Aorta (tissue), 5 donors: ENCODE data around the gene MBOAT7. TPM values are rescaled to one million over a fixed set of nuclear protein-coding genes. Genes with fewer than 3 reads are reported as not detected.
A peak's percentile ranks its signal among the peaks of the same experiment; 100 is the strongest.

Source experiments
- ATAC-seq: fragments of 200-7000 bp; cut with Tn5 transposase; one replicate; pipeline ENCODE4 v1.9.1; 2022; ENCODE audit warnings: moderate library complexity; ENCODE audit not compliant: low FRiP score
- DNase-seq, 2 donors: peaks; one replicate each; pipeline ENCODE4 v3.0.0-alpha.2; 2020
- H3K27ac ChIP-seq, 2 donors: one replicate each; pipeline ENCODE4 v1.5.1; 2013; ENCODE audit warnings: low read length in 2 of 2, mild to moderate bottlenecking in 2 of 2, moderate library complexity in 2 of 2, control low read depth in 1 of 2, inconsistent platforms in 1 of 2, low read depth in 1 of 2
- H3K27me3 ChIP-seq, 2 donors: one replicate each; pipeline ENCODE4 v1.6.1; 2013; ENCODE audit warnings: control low read depth in 1 of 2, low read length in 1 of 2, mild to moderate bottlenecking in 1 of 2, moderate library complexity in 1 of 2; ENCODE audit not compliant: insufficient read depth in 2 of 2, control insufficient read depth in 1 of 2
- H3K36me3 ChIP-seq, 2 donors: one replicate each; pipeline ENCODE4 v1.6.1; 2013; ENCODE audit warnings: control low read depth in 1 of 2, low read length in 1 of 2, mild to moderate bottlenecking in 1 of 2; ENCODE audit not compliant: insufficient read depth in 2 of 2, control insufficient read depth in 1 of 2
- H3K4me1 ChIP-seq, 2 donors: one replicate each; pipeline ENCODE4 v1.6.1; 2013; ENCODE audit warnings: low read length in 2 of 2, control low read depth in 1 of 2, mild to moderate bottlenecking in 1 of 2, moderate library complexity in 1 of 2; ENCODE audit not compliant: insufficient read depth in 2 of 2, control insufficient read depth in 1 of 2
- H3K4me3 ChIP-seq, 2 donors: one replicate each; pipeline ENCODE4 v1.5.1; 2013; ENCODE audit warnings: low read length in 2 of 2, control low read depth in 1 of 2, mild to moderate bottlenecking in 1 of 2
- H3K9me3 ChIP-seq: one replicate; pipeline ENCODE4 v1.6.1; 2013; ENCODE audit warnings: mild to moderate bottlenecking, low read length; ENCODE audit not compliant: control insufficient read depth
- WGBS, 2 donors: extraction: QIAGEN DNeasy Blood & Tissue Kit; methylation state at CpG; one replicate each; pipeline ENCODE4 v1.1.7; 2013; 5-methylcytosine and 5-hydroxymethylcytosine counted together
- intact Hi-C, 2 donors: fragments of 100-400 bp; cut with DNase I; formaldehyde crosslinking; loops; one replicate each; pipeline versions ENCODE4 v1.14.2 to v1.15.0; 2022
- polyA plus RNA-seq, 2 donors: library from polyadenylated mRNA; stranded (reverse); fragments of 200-250 nt; gene quantifications; one replicate each; pipeline ENCODE4 v1.2.3, GENCODE V29; 2013
- total RNA-seq, 2 donors: library from RNA; stranded (reverse); fragmentation: NEBNext Ultra II Directional; extraction: Animal tissue kit (Norgen Biotek cat#: 25700); gene quantifications; one replicate each; pipeline ENCODE4 v1.2.1, GENCODE V29; 2021
- donor health status: healthy with polysubstance abuse.
- donor health status: Bipolar disorder and iron deficiency.
- donor health status: DM: no; HTN: no; CAD: no.
- donor health status: DM: no; HTN: no; CAD: no.
- donor health status: DM: yes; HTN: yes; CAD: no.

MBOAT7 gene
- total and polyA plus RNA-seq, 4 donors: 11.9 to 40.7 (median 26.7) TPM

DNA sequence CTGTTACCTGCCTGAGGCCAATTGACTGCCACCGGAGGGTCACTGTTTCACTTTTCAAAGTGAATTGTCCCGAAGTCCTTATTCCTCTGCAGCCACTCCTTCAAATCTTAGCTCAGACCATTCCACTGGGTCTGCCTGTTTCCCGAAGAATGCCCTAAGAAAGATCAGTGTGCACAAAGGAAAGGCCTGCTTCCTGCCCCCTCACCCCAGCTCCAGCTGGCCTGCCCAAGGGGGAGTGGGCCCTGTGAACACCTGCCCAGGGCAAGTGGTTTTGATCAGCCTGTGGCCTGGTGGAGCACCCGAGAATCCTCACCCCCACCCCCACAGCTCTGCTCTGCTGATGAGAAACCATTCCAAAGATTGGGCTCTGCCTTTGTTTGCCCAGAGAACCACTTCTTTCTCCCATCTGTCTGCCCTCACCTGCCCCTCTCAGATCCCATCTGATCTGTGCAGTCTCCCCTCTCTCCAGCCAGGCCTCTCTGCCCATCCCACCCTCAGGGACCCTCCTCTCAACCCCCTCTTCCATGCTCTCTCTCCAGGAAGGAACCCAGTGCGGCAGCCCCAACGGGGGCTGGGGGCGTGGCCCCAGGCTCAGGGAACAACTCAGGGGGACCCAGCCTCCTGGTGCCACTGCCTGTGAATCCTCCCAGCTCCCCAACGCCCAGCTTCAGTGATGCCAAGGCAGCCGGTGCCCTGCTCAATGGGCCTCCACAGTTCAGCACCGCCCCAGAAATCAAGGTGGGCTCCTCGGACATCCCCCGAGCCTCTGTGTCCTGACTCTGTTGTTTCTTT lies 40.2 kb downstream of the MBOAT7 start:
- Histone ChIP-seq H3K27me3 (no peaks in the 10 kb centered on the region), H3K36me3 (peaks cover 0 to 18% of the 10 kb centered on the region in 2 donors), H3K27ac (no peak overlapping the region), H3K4me3 (no peak overlapping the region), H3K4me1 (no peaks in the 10 kb centered on the region), H3K9me3 (no peaks in the 10 kb centered on the region)
- intact Hi-C loops: no loop called here
- WGBS, 2 donors: 84 to 85% methylated on average over 12 of the region's 12 CpGs
- no peak for DNase-seq
- no peak for ATAC-seq

DNA sequence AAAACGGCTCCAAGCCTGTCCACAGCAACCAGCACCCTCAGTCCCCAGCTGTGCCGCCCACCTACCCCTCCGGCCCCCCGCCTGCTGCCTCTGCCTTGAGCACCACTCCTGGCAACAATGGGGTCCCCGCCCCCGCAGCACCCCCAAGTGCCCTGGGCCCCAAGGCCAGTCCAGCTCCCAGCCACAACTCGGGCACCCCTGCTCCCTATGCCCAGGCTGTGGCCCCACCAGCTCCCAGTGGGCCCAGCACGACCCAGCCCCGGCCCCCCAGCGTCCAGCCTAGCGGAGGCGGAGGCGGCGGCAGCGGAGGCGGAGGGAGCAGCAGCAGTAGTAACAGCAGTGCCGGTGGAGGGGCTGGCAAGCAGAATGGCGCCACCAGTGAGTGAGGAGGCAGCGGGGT lies 41.2 kb downstream of the MBOAT7 start:
- H3K27ac ChIP-seq: no peak overlapping the region
- intact Hi-C loops: no loop called here
- no peaks in the 10 kb centered on the region for H3K4me1 ChIP-seq
- WGBS, 2 donors: 83 to 85% methylated on average over 18 to 19 of the region's 19 CpGs
- H3K36me3 ChIP-seq: peaks cover 0 to 23% of the 10 kb centered on the region in 2 donors
- DNase-seq (no peak), ATAC-seq (no peak)
- no peak overlapping the region for H3K4me3 ChIP-seq
- H3K27me3 ChIP-seq: no peaks in the 10 kb centered on the region
- no peaks in the 10 kb centered on the region for H3K9me3 ChIP-seq

DNA sequence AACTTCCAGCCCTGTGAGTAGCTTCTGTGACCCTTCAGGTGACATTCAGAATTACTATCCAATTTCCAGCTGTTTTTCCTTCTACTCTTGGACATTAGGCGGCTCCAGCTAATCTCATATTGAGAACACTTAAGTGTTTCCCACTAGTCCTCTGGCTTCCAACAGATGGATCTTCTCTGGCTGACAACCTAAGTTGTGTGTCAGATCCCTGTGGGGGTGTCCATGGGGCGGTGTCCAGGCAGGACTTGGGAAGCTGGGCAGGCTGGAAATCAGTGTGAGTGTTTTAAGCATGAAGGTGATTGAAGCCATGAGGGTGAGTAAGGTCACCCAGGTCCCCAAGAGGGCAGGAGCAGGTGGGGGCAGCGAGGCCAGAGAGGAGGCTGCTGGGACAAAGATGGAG lies 41.7 kb downstream of the MBOAT7 start:
- WGBS, 2 donors: 80 to 90% methylated on average over 3 of the region's 3 CpGs
- H3K4me3 ChIP-seq: no peak overlapping the region
- no peak overlapping the region for H3K27ac ChIP-seq
- no peaks in the 10 kb centered on the region for H3K27me3 ChIP-seq
- no peaks in the 10 kb centered on the region for H3K4me1 ChIP-seq
- no peak for ATAC-seq
- H3K9me3 ChIP-seq: no peaks in the 10 kb centered on the region
- H3K36me3 ChIP-seq: peaks cover 0 to 25% of the 10 kb centered on the region in 2 donors
- DNase-seq: no peak
- intact Hi-C loops: no loop called here

DNA sequence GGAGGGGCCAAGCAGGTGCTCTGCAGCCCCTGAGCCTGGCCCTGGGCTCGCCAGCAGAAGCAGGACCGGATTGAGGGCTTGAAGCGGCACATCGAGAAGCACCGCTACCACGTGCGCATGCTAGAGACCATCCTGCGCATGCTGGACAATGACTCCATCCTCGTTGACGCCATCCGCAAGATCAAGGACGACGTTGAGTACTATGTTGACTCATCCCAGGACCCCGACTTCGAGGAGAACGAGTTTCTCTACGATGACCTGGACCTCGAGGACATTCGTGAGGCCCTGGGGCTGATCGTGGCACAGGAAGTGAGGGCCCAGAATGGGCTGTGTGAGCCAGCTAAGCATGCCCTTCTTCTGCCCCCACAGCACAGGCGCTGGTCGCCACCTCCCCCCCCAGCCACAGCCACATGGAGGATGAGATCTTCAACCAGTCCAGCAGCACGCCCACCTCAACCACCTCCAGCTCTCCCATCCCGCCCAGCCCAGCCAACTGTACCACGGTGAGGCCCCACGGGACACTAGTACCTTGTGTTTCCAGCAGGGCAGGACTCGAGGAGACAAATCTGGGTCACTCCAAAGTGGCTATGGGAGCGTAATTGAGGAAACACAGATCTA lies 43.7 kb downstream of the MBOAT7 start:
- Histone ChIP-seq H3K27me3 (no peaks in the 10 kb centered on the region), H3K9me3 (no peaks in the 10 kb centered on the region), H3K4me1 (no peaks in the 10 kb centered on the region), H3K27ac (no peak overlapping the region), H3K4me3 (no peak overlapping the region), H3K36me3 (peaks cover 0 to 20% of the 10 kb centered on the region in 2 donors)
- intact Hi-C loops: no loop called here
- WGBS, 2 donors: 89 to 92% methylated on average over 28 of the region's 28 CpGs
- ATAC-seq: no peak
- no peak for DNase-seq

- Histone ChIP-seq H3K27ac (no peak overlapping the region), H3K36me3 (peaks cover 0 to 18% of the 10 kb centered on the region in 2 donors), H3K4me1 (no peaks in the 10 kb centered on the region), H3K9me3 (no peaks in the 10 kb centered on the region), H3K27me3 (no peaks in the 10 kb centered on the region), H3K4me3 (no peak overlapping the region)
- no peak for DNase-seq
- intact Hi-C loops: no loop called here
- 68 to 81% methylated on average over 7 of the region's 7 CpGs for WGBS, 2 donors
- no peak for ATAC-seq
Observed at GRCh38 chr19:54142166-54142780, 47.1 kb downstream of the MBOAT7 start.

DNA sequence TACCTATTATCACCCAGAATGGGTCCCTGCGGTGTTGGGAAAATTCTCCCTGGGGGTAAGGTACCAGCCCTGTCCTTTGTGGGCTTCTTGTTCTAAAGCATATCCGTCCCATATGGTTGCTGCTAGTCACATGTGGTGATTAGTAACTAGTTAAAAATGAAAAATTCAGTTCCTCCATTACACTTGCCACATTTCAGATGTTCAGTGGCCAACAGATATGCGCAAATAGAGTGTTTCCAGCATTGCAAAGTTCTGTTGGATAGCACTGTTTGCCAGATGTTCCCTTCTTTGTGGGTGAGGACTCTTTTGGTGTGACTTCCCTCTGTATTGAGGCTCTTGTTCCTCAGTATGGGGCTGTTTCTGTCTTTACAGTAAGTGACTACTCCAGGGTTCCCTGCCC lies 48.0 kb downstream of the MBOAT7 start:
- intact Hi-C loops: no loop called here
- Histone ChIP-seq H3K27ac (no peak overlapping the region), H3K36me3 (peaks cover 0 to 18% of the 10 kb centered on the region in 2 donors), H3K4me3 (no peak overlapping the region), H3K27me3 (no peaks in the 10 kb centered on the region), H3K4me1 (no peaks in the 10 kb centered on the region), H3K9me3 (no peaks in the 10 kb centered on the region)
- no peak for DNase-seq
- ATAC-seq: no peak
- 84 to 87% methylated on average over 3 of the region's 3 CpGs for WGBS, 2 donors

DNA sequence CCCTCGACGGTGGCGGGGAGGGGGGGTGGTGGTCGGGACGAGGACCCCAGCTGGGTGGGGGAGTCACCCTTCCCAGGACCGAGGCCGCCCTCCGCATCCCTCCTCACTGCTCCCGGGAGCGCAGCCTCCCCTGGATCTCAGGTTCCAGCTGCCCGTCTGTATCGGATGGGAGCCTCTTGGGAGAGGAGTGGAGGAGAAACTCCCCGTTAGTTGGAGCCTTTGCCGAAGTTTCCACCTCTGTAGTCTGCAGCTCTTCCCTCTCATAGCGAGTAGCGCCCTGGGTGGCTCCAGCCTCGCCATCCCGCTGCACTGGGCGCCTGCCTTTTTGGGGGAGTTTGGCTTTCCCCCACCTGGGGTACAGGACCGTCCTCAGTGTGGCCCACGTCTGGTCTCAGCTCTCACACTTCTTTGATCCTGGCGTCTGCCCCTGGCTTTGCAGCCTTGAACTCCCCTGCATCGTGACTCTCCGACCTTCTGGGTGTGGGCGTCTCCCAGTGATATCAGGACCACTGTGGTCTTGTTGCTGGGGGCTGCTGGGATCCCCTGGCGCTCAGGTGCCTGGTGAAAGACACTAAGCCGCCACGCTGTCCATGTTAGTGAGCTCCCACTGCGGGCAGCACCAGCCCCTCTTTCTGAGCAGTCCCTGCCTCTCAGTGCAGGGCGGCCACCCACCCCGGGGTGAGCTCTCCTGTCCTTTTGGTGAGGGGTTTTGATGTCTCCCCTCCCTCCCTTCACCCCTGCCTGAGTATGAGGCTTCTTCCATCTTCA lies 50.7 kb downstream of the MBOAT7 start:
- Histone ChIP-seq H3K9me3 (no peaks in the 10 kb centered on the region), H3K36me3 (peaks cover 0 to 6% of the 10 kb centered on the region in 2 donors), H3K4me3 (peak overlapping the region; percentile 84 to 87), H3K27ac (no peak overlapping the region), H3K4me1 (no peaks in the 10 kb centered on the region), H3K27me3 (no peaks in the 10 kb centered on the region)
- intact Hi-C loops: no loop called here
- WGBS, 2 donors: 20 to 28% methylated on average over 24 to 31 of the region's 31 CpGs
- DNase-seq: no peak
- no peak for ATAC-seq

DNA sequence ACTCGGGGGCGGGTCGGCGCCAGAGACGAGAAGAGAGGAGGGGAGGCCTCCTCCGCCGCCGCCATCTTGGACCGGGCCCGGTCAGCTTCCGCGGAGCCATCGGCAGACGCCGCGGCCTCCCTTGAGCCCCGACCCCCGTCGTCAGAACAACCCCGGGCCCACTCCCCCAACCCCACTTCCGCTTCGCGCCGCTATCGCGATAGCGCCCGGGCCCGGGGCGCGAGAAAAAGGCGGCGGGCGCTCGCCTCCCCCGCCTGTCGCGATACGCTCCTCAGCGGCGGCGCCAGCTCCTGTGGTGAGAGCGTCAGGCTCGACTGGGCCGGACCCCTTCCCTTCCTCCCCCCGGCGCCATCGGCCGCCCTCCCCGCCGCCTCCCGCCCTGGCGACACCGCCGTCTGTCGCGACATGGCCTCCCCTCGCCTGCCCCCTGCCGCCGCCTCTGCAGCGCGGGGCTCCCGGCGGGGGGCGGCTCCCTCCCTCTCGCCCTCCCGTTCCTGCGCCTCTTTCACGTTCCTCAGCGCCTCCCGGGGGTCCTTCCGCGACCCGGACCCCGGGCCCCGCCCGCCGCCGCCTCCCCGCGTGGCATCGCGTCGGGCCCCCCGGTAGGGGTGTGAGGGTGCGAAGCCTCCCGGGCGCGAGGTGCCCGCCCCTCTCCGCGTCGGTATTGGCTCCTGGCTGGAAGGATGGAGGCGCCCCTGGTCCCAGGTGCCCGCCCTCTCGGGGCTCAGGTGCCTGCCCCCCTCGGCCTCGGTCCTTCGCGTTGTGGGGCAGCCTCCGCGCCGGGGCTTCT lies 51.5 kb downstream of the MBOAT7 start, which contains the start of gene CNOT3:
Gene CNOT3 (plus strand): TSS at position 64 of the 790 bp plus-strand sequence. CDS start 5,217 bp downstream, outside the sequence.
- intact Hi-C loops: loop anchor here in 1 of 2 donors (1.0 to 2.0 kb wide), 4 partner anchors 21 to 63 kb away; partner anchors contain the start of genes LENG1, PRPF31, RPS9 and TFPT
- Histone ChIP-seq H3K27me3 (no peaks in the 10 kb centered on the region), H3K36me3 (no peaks in the 10 kb centered on the region), H3K27ac (peak within 1 kb of the TSS; percentile 59 to 77), H3K9me3 (no peaks in the 10 kb centered on the region), H3K4me3 (peak within 1 kb of the TSS; percentile 84 to 87), H3K4me1 (no peaks in the 10 kb centered on the region)
- ATAC-seq (no peak), DNase-seq (no peak)
- WGBS, 2 donors: 0 to 1% methylated on average over 58 to 103 of the region's 103 CpGs
